Tibial artery (tissue), 4 donors: Measurements from ENCODE around the gene NR2F2.

ENCODE experiments used
- DNase-seq, 2 donors: peaks; one replicate each; pipeline ENCODE4 v3.0.0-alpha.2; 2019
- H3K27ac ChIP-seq, 2 donors: fragments of 200-600 bp; sonication (generic) in 1 of 2; 1 replicate in 1 of 2; 2 replicates in 1 of 2; pipeline ENCODE4 v1.5.1; 2018 to 2019; ENCODE audit warnings: mild to moderate bottlenecking in 1 of 2
- H3K27me3 ChIP-seq, 2 donors: fragments of 200-600 bp; sonication (generic) in 1 of 2; one replicate each; pipeline versions ENCODE4 v1.5.1 to v1.6.0; 2016 to 2019
- H3K36me3 ChIP-seq, 3 donors: fragments of 200-600 bp; sonication (generic) in 2 of 3; one replicate each; pipeline ENCODE4 v1.5.1; 2016 to 2019; ENCODE audit warnings: mild to moderate bottlenecking in 2 of 3
- H3K4me1 ChIP-seq, 4 donors: fragments of 200-600 bp; sonication (generic) in 2 of 4; 1 replicate in 3 of 4; 2 replicates in 1 of 4; pipeline ENCODE4 v1.5.1; 2016 to 2019
- H3K4me3 ChIP-seq, 2 donors: fragments of 200-600 bp; sonication (generic) in 1 of 2; 1 replicate in 1 of 2; 2 replicates in 1 of 2; pipeline ENCODE4 v1.5.1; 2018 to 2019; ENCODE audit warnings: mild to moderate bottlenecking in 2 of 2
- H3K9me3 ChIP-seq, 3 donors: fragments of 200-600 bp; sonication (generic) in 1 of 3; one replicate each; pipeline ENCODE4 v1.5.1; 2016 to 2019
- CTCF ChIP-seq, 2 experiments: fragments of 200-600 bp in 1 of 2; fragments of 450-650 bp in 1 of 2; IDR thresholded peaks; one replicate each; pipeline ENCODE4 v1.5.1; 2017 to 2019; ENCODE audit warnings: antibody characterized with exemption in 2 of 2, mild to moderate bottlenecking in 1 of 2, moderate library complexity in 1 of 2
- intact Hi-C: fragments of 100-400 bp; cut with DNase I; formaldehyde crosslinking; loops from one replicate; pipeline ENCODE4 v1.15.0; 2023; ENCODE audit warnings: low total_unique reads

NR2F2 gene

DNA sequence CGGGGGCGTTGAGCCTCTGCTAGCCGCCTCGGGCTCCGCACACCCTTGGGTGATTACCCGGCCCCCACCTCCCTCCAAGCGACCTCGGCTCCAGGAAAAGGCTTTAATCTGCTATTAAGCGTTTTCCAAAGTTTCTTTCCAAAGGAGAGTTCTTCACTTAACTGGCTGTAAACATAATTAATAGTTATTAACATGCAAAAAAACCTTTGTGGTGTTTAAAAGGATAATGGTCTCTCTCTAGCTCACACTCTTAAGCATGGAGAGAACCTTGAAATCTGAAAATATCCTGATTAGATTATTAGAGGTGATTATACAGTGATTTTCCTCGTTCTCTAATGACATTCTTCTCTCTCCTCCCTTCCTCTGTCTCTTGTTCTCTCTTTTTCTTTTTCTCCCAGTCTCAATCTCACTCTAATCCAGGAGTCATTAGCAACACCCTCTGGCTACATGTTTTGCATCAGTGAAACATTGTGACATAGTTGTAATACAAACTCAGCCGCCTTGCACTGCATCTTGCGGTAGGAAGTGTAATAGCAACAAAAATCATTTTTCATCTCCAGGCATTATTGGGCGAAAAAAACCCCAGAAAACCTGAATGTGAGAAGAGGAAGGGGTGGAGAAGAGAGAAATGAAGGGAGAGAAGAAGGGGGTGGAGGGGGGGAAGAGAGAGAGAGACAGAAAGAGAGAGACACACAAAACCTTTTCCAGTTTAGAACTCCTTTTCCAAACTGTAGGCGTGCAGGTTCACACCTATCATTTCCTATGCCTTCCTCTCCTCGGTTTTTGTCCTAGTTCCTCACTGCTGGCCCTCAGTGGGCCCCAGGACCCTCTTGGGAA, 24.4 kb downstream of the NR2F2 start:
- Histone ChIP-seq H3K4me1 (peaks cover 0 to 83% (median 41%) of the 10 kb centered on the region in 4 donors), H3K27me3 (no peaks in the 10 kb centered on the region), H3K9me3 (no peaks in the 10 kb centered on the region), H3K27ac (peak overlapping the region; percentile 97 to 99), H3K4me3 (peak overlapping the region; percentile 58 to 72), H3K36me3 (no peaks in the 10 kb centered on the region)
- intact Hi-C loops = loop anchor here (5.0 to 10.0 kb wide), 2 partner anchors 1402 to 1680 kb away; no protein-coding TSS in a partner anchor
- TF ChIP-seq CTCF (IDR thresholded peaks at IDR 0.05) = peak; percentile 51 to 80
- DNase-seq = no peak

DNA sequence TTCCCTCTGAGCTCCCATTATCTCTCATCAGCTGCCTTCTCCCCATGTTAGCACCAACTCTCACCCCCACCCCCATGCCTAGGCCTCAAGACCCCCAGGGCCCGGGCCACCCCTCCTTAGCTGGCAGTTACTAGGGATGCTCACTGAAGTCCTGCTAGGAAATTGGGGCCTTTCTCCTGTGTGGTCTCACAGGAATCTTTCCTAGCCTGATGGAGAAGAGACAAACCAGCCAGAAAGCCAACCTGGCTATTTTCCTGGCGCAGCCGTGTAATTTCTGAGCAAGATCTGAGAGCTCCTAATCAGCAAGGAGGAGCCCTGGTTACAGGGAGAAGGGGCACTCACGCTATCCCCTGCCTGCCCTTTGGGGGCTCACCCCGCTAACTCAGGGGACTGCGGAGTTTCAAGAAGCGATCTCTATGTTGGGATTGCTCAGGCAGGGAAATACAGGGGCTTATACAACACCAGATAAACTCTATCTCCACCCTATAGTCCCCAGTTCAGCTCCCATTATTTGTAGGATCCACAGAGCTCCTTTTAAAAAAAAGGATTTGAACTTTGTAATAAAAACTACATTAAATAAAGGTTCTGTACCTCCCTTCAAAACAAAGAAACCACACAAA, 25.2 kb downstream of the NR2F2 start:
- H3K27ac ChIP-seq = peak overlapping the region; percentile 97 to 99
- no peak for DNase-seq
- no peak for TF ChIP-seq CTCF (IDR thresholded peaks at IDR 0.05)
- H3K27me3 ChIP-seq = no peaks in the 10 kb centered on the region
- H3K36me3 ChIP-seq = no peaks in the 10 kb centered on the region
- intact Hi-C loops = loop anchor here (5.0 to 10.0 kb wide), 2 partner anchors 1402 to 1681 kb away; no protein-coding TSS in a partner anchor
- H3K4me3 ChIP-seq = peak overlapping the region in 1 of 2 donors; percentile 72
- H3K9me3 ChIP-seq = no peaks in the 10 kb centered on the region
- H3K4me1 ChIP-seq = peaks cover 0 to 83% (median 45%) of the 10 kb centered on the region in 4 donors

GRCh38 chr15:96356494-96357455, 26.3 kb downstream of the NR2F2 start:
- Histone ChIP-seq H3K27ac (peak overlapping the region; percentile 97 to 99), H3K4me3 (peak overlapping the region; percentile 61 to 75), H3K4me1 (peaks cover 0 to 73% (median 42%) of the 10 kb centered on the region in 4 donors), H3K27me3 (no peaks in the 10 kb centered on the region), H3K36me3 (no peaks in the 10 kb centered on the region), H3K9me3 (no peaks in the 10 kb centered on the region)
- DNase-seq = peak; percentile 75 to 87
- intact Hi-C loops = loop anchor here (5.0 to 10.0 kb wide), 2 partner anchors 1401 to 1682 kb away; no protein-coding TSS in a partner anchor
- peak; percentile 93 to 96 for TF ChIP-seq CTCF (IDR thresholded peaks at IDR 0.05)

GRCh38 chr15:96358001-96358801, 27.7 kb downstream of the NR2F2 start:
- Histone ChIP-seq H3K9me3 (no peaks in the 10 kb centered on the region), H3K27ac (peak overlapping the region; percentile 97 to 99), H3K27me3 (no peaks in the 10 kb centered on the region), H3K36me3 (no peaks in the 10 kb centered on the region), H3K4me3 (peak overlapping the region; percentile 61 to 75), H3K4me1 (peaks cover 0 to 58% (median 31%) of the 10 kb centered on the region in 4 donors)
- intact Hi-C loops = loop anchor here (5.0 to 10.0 kb wide), 2 partner anchors 1399 to 1683 kb away; no protein-coding TSS in a partner anchor
- TF ChIP-seq CTCF (IDR thresholded peaks at IDR 0.05) = no peak
- DNase-seq = no peak
